ENCODE results near the gene ASTN2. TPM values are rescaled to one million over a fixed set of nuclear protein-coding genes. Genes with fewer than 3 reads are reported as not detected.
A peak's percentile ranks its signal among the peaks of the same experiment; 100 is the strongest.

The ASTN2 gene
- total RNA-seq, 6 experiments from 2014 or later, result 0.91 to 3.1 (median 2.5) TPM

DNA sequence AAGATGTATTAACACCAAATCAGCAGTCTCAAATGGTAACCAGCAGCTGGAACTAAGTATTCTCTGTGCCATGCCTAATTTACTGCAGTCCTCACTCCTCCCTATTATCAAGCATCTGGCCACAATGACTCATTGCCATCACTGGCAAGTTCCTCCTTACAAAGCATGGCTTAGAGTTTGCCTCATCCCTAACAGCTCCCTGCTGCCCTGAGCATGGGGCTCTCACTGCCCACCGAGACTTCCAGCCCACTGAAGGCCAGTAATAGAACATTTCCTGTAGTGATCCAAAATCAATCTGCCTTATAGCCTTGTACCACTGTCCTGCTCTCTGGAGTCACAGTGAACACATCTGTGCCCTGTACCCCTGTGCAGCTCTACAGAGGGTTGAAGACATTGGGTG lies 939.7 kb downstream of the ASTN2 start:
- Histone ChIP-seq H3K27ac (no peak overlapping the region), H3K4me3 (no peak overlapping the region), H3K9me3 (no peaks in the 10 kb centered on the region), H3K4me1 (no peaks in the 10 kb centered on the region), H3K36me3 (no peaks in the 10 kb centered on the region), H3K27me3 (no peaks in the 10 kb centered on the region)
- 89% methylated on average over 1 of the region's 1 CpG for WGBS (ENCODE audit: insufficient coverage, low coverage, low lambda C conversion rate, missing lambda C conversion rate)
- no peak for TF ChIP-seq POLR2A (IDR thresholded peaks at IDR 0.05)
- TF ChIP-seq, protein P1, sequence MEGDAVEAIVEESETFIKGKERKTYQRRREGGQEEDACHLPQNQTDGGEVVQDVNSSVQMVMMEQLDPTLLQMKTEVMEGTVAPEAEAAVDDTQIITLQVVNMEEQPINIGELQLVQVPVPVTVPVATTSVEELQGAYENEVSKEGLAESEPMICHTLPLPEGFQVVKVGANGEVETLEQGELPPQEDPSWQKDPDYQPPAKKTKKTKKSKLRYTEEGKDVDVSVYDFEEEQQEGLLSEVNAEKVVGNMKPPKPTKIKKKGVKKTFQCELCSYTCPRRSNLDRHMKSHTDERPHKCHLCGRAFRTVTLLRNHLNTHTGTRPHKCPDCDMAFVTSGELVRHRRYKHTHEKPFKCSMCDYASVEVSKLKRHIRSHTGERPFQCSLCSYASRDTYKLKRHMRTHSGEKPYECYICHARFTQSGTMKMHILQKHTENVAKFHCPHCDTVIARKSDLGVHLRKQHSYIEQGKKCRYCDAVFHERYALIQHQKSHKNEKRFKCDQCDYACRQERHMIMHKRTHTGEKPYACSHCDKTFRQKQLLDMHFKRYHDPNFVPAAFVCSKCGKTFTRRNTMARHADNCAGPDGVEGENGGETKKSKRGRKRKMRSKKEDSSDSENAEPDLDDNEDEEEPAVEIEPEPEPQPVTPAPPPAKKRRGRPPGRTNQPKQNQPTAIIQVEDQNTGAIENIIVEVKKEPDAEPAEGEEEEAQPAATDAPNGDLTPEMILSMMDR (IDR thresholded peaks at IDR 0.05), result no peak
- no peak for DNase-seq
- intact Hi-C loops (cut with DNase I), result no loop called here
- ATAC-seq, result no peak

DNA sequence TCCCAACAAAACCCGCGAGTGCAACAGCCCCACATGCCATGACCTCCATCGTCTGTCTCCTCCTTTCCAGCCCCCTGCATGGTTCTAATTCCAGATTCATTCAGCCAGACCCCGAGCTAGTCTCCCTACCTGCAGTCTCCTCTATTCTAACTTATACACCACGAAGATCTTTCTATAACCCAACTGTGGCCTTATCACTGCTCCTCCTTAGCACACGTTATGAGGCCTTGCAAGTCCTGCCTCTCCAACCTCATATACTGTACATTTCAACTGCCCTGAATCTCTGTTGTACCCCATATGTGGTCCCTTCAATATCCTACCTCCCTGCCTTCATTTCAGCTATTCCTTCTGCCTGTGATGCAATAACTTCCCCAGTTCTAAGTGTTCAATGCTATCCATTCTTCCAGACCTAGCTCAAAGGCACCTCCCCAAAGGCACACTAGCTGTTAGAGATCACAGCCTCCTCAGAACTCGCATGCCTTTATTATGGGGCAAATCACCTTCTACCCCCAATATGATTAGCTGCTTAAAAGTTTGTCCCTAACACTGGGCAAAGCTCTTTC lies 942.8 kb downstream of the ASTN2 start:
- TF ChIP-seq POLR2A (IDR thresholded peaks at IDR 0.05), result no peak
- TF ChIP-seq, protein P1 (IDR thresholded peaks at IDR 0.05), result no peak
- Histone ChIP-seq H3K27ac (no peak overlapping the region), H3K36me3 (no peaks in the 10 kb centered on the region), H3K9me3 (no peaks in the 10 kb centered on the region), H3K4me3 (no peak overlapping the region), H3K27me3 (no peaks in the 10 kb centered on the region), H3K4me1 (peaks cover 0 to 11% (median 0%) of the 10 kb centered on the region in 4 donors)
- intact Hi-C loops (cut with DNase I), result no loop called here
- ATAC-seq (no peak), DNase-seq (no peak)
- WGBS (ENCODE audit: insufficient coverage, low coverage, low lambda C conversion rate, missing lambda C conversion rate), result 88% methylated on average over 7 of the region's 7 CpGs

- TF ChIP-seq POLR2A (IDR thresholded peaks at IDR 0.05), result no peak
- TF ChIP-seq, protein P1 (IDR thresholded peaks at IDR 0.05), result no peak
- DNase-seq (no peak), ATAC-seq (peak in 2 of 4 donors; percentile 24 to 27)
- H3K4me1 ChIP-seq, result peaks cover 0 to 18% (median 0%) of the 10 kb centered on the region in 4 donors
- WGBS (ENCODE audit: insufficient coverage, low coverage, low lambda C conversion rate, missing lambda C conversion rate), result 50% methylated on average over 5 of the region's 7 CpGs
- no peaks in the 10 kb centered on the region for H3K9me3 ChIP-seq
- no peaks in the 10 kb centered on the region for H3K36me3 ChIP-seq
- no peak overlapping the region for H3K4me3 ChIP-seq
- H3K27ac ChIP-seq, result no peak overlapping the region
- intact Hi-C loops (cut with DNase I), result no loop called here
- no peaks in the 10 kb centered on the region for H3K27me3 ChIP-seq
Observed at GRCh38 chr9:116471093-116471906, 943.6 kb downstream of the ASTN2 start.

GRCh38 chr9:116468793-116469527 lies 945.9 kb downstream of the ASTN2 start:
- no peaks in the 10 kb centered on the region for H3K9me3 ChIP-seq
- peaks cover 0 to 20% (median 0%) of the 10 kb centered on the region in 4 donors for H3K4me1 ChIP-seq
- H3K27me3 ChIP-seq, result no peaks in the 10 kb centered on the region
- DNase-seq (no peak), ATAC-seq (no peak)
- WGBS (ENCODE audit: insufficient coverage, low coverage, low lambda C conversion rate, missing lambda C conversion rate), result 67% methylated on average over 7 of the region's 8 CpGs
- no peak overlapping the region for H3K27ac ChIP-seq
- intact Hi-C loops (cut with DNase I), result no loop called here
- no peaks in the 10 kb centered on the region for H3K36me3 ChIP-seq
- no peak overlapping the region for H3K4me3 ChIP-seq
- no peak for TF ChIP-seq POLR2A (IDR thresholded peaks at IDR 0.05)
- TF ChIP-seq, protein P1 (IDR thresholded peaks at IDR 0.05), result no peak

Measured in right lobe of liver (tissue), 6 donors.